NCI-H2081 (cell line): ENCODE measurements around the gene RRM2.
"Not testable (repeated sequence)": the region's sequence is repeated elsewhere in the genome, so short reads cannot be mapped to it uniquely, and the experiment has no call there.

ENCODE experiments used
- DNase-seq, 2 experiments: peaks; one replicate each; lab custom pipeline; 2025; lab: John Stamatoyannopoulos, UW

Gene RRM2

GRCh38 chr2:10132043-10132575 lies 9.6 kb downstream of the RRM2 start:
- DNase-seq: no peak

DNA sequence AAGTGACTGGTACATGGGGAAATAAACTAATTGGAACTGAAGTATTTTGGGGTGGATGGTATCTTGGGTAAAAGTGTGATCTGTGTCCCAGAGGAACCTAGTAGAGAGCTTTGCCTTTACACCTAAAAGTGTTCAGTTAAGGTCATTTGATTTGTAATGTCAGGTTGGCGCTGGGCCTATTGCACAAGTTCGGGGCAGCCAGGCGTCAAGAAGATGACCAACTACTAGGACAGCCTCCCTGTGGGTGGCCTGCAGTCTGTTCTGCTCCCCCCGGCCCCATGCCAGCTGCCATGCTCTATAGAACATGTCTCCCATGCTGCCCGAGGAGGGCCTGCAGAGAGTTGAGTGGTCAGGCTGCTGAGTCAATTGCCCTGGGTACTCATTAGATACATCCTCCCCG lies 10.1 kb downstream of the RRM2 start:
- no peak for DNase-seq

DNA sequence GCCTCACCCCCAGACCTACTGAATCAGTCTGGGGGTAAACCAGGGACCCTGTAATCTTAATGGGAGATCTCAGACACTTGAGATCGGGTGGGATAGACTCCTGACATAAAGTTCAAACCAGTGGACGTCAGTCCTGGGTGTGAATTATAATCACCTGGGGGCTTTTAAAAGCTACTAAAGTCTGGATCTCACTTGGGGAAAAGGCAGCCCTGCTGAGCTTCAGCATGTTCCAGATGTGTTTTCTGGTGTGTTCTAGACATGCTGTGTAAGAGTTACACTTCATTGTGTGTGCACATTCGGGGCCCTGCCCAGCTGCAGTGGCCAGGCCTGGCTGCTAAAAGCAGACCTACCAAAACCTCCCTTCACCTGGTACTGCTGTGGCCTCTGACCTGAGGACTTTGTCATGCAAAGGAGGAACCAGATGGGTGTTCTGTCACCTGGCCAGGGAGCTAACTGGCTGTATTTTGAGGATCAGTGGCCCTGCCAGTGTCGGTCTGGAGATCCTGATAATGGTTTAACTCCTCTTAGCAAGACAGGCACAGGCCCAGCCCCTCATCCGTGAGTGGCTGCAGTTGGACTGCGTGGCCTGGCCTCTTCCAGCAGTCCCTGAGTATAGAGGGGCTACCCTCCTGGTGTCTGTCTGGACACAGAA lies 10.6 kb downstream of the RRM2 start:
- no peak for DNase-seq

GRCh38 chr2:10135296-10136089 lies 13.0 kb downstream of the RRM2 start:
- no peak for DNase-seq

GRCh38 chr2:10136101-10136934 lies 13.8 kb downstream of the RRM2 start:
- DNase-seq: no peak

DNA sequence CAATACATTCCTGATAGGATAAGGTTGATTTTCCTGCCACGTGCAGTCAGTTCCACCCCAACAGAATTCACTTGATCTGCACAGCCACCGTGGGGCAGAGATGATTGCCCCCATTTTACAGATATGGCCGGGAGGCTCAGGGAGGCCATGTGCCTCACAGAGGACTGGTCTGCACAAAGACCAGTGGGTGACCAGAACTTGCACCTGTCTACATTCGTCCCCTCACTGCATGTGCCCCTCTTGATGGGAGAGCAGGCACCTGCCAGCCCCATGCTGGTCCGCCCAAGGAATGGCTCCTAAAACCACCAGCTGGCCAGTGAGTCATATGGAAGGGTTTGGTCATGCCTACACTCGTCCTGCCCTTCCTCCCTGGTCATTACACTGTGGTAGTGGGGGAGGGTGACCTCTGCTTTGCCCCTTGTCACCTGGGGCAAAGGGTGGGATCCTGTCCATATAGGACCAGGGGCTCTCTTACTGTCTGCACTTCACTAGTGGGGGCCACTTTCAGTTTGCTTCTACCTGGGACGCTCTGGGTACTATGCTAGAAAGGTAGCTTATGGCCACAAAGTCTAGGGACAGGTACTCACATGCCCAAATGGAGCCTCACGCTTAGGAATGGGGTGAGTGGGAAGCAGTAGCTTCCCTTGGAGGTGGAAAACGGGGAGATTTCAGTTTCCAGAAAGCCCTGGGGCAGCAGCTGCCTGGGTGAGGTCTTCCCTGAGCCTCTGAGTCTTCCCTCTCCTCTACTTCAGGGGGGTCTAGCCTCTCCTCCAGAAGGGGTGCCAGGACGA lies 14.7 kb downstream of the RRM2 start:
- DNase-seq: no peak

DNA sequence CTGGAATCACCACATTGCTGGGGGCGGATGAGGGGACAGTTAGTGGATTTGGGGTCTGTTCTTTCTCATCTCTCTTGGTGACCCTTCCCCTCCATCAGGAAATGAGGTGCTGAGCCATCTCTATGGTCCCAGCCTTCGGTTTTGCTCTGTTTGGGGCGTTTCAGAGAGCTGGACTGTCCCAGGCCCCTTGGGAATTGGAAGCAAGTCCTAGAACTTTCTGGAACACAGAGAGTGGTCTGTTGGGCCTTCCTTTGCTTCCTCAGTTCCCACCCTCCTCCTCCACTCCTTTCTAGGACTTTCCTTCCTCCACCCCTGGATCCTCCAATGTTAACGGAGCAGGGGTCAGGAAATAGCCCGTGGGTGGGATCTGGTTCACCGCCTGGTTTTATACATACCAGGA lies 17.0 kb downstream of the RRM2 start:
- DNase-seq: no peak

DNA sequence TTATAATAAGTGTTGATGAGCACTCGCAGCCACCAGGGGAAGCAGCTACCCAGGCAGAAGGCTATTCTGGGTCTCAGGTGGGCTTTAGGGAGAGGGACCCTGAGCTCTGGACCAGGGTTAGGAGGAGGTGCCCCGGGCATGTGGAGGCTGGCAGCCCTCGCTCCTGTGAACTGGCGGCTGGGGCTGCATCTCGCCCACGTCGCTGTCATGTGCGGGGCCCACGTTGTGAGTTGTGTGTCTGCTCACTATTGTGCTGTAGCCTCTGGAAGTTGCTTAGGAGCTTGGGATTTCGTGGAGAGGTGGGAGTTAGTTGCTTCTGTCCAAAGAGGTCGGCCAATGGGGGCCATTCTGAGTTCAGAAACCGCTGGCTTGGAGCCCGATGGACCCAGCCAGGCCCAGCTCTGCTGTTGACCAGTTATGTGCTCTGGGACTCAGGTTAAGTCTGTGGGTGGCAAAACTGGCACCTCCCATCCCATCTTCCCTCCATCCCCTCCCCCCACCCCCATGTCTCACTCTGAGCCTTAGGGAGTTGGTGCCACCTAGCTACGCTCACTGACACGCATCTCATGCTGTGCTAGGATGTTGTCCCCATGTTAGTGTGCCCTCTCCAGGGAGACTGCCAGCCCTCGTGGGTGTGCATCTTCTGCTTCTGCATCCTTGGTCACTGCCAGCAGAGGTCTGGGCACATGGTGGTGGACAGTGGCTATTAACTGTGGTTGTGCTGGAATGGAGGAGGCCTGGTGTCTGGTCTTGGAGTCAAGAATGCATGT lies 18.5 kb downstream of the RRM2 start:
- DNase-seq: no peak

DNA sequence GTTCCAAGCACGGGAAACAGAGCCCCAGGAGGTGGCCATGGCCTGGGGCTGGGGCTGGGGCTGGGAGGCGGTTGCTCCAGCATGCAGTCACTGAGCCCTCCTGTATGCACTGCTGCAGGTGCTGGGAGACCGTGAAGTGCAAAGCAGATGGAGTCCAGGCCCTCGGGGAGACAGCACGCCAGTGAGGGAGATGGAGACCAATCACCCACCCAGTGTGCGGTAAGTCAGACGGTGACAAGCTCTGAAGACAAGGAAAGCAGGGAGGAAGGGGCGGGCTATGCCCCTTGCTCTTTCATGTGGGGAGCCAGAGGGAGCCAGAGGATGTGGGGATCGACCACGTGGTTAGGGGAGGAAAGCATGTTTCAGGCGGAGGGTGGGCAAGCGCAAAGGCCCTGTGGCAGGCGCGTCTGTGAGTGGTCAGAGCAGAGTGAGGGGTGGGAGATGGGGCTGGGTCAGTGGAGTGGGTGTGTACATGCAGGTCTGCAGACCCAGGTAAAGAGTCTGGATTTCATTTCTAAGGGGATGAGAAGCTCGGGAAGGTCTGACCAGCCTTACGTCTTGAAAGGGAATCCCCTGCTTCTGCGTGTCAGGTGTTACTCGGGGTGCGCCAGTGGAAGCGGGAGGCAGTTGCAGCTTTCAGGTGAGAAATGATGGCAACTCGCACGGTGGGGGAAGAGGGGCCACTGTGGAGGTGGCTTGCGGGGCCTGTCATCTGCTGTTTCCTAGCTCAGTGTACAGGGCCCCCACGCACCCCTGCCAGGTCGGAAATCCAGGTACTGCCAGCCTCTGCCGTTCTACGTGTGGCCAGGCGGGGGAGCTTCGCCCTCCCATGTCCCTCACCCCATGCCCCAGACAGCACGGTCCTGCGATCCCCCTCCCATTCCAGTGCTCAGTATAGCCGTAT lies 19.4 kb downstream of the RRM2 start:
- DNase-seq: peak in 1 of 2 experiments; percentile 21

- no peak for DNase-seq
Observed at GRCh38 chr2:10142640-10142965, 20.1 kb downstream of the RRM2 start.

DNA sequence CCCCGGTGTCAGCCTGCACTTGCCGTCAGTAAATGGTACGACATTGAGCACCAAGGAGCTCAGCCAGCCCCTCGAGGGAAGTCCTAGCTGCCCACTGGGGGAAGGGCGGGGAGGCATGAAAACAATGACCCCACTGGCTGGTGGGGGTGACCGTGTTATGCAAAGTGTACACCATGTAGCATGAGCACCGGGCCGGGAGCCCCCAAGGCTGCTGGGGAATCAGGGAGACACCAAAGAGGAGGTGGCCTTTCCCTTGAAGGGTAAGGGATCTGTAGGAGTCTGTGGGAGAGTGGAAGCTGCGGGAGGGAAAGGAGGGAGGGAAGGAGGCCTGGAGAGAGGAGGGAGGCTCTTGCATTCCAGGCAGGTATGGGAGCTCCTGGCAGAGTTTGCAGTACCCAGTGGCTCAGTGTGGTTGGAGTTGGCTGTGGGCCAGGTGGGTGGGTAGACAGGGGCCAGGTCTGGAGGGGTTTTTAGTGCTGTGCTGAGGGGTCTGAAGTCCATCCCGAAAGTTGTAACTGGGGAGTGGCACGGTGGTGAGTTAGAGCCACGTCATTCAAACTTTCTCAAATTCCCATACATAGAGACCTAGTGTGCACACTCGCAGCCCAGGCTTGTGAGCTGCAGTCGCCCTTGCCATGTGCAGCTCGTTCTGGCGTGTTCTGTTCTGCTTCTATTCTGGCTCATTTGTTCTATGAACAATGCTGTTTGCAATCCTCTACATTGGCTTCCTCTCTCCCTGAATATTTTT lies 22.4 kb downstream of the RRM2 start:
- no peak for DNase-seq

DNA sequence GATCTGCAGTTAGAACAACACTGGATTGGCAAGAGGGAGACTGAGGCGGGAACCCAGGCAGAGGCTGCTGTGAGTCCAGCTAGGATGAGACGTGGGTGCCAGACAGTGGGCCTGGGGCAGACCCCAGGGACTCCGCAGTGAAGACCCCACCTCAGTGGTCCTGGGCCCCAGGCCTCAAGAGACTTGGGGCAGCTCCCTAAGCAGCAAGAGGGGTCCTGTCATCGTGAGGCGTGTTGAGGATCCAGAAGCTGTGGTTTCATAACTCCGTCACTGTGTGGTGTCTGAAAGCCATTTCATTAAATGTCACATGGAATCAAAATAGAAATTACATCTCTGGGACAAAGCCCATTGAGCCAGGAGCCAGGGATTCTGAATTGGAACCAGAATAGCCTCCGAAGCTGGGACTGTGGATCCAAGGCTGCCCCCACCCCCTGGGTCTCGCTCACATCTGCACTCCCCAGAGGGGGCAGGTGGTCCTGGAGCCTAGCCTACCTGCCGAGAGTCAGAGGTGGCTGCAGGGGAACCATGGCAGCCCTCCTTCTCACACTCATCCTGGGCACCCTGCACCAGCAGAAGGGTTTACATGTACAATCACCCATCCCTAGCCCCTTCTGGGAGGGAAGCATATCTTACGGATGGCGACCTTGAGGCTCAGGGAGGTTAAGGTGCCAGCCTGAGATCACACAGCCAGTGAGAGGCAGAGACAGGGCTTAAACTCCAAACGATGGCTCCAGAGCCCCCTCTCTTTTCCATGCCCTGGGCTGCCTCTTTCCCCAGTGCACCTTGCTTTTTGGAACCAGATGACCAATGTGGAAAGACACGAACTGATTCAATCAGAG lies 23.2 kb downstream of the RRM2 start:
- no peak for DNase-seq

DNA sequence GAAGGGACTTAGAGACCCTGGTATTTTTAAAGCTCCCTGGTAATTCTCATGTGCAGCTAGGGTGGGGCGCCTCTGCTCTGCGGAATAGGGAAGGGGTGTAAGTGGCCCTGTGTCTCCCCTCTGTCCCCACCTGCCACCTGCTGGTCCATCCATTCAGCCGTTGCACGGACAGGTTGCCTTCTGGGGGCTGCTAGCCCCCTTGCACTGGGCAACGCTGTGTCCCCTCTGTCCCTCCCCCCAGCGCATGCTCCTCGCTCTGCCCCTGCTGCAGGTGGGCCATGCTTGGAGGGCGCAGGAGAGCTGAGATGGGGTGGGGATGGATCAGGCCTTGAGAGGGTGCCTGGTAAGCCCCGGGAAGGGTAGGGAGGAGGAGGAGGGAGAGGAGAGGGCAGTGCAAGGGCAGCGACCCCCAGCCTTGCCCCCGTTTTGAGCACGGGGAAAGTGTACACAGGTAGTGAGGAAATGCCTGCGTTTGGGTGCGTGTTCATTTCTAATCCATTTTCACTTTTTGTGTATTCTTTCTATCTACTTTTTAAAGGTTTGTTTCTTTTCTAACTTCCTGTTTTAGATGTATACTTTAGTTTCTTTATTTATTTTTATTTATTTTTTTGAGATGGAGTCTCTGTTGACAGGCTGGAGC lies 23.9 kb downstream of the RRM2 start:
- no peak for DNase-seq

GRCh38 chr2:10147050-10147660 lies 24.6 kb downstream of the RRM2 start:
- DNase-seq: not testable (repeated sequence)

DNA sequence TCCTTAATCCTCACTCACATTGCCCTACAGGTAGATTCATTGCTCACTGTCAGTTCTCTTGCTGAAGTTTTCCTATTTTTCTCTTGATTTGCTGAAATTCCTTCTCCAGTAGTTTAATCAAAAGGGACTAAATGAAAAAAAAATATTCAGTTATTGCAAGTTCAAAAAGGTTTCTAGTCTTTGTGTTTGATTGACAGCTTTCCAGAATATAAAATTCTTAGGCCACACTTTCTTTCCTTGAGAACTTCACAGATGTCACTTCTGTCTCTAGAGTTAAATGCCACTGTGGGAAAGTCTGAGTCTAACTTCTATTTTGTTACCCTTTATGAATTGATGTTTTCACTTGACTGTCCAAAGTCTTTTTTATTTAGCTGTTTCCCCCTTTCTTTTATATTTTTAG lies 25.7 kb downstream of the RRM2 start:
- no peak for DNase-seq

- no peak for DNase-seq
Observed at GRCh38 chr2:10149635-10150034, 27.1 kb downstream of the RRM2 start.

DNA sequence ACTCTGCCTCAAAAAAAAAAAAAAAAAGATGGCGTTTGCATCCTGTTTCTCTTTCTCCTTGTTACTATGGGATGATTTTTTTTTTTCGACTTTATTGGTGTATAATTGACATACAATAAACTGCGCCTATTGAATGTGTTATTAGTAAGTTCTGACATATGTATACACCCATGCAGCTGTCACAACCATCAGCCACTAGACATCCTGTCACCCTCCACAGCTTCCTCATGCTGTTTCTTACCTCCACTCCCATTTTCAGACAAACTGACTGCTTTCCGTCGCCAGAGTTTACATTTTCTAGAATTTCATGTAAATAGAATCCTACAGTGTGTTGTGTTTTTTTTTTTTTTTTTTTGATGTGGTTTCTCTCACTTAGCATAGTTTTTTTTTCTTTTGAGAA lies 27.9 kb downstream of the RRM2 start:
- DNase-seq: no peak
